ENCODE data around the gene MGME1.

The MGME1 gene

DNA sequence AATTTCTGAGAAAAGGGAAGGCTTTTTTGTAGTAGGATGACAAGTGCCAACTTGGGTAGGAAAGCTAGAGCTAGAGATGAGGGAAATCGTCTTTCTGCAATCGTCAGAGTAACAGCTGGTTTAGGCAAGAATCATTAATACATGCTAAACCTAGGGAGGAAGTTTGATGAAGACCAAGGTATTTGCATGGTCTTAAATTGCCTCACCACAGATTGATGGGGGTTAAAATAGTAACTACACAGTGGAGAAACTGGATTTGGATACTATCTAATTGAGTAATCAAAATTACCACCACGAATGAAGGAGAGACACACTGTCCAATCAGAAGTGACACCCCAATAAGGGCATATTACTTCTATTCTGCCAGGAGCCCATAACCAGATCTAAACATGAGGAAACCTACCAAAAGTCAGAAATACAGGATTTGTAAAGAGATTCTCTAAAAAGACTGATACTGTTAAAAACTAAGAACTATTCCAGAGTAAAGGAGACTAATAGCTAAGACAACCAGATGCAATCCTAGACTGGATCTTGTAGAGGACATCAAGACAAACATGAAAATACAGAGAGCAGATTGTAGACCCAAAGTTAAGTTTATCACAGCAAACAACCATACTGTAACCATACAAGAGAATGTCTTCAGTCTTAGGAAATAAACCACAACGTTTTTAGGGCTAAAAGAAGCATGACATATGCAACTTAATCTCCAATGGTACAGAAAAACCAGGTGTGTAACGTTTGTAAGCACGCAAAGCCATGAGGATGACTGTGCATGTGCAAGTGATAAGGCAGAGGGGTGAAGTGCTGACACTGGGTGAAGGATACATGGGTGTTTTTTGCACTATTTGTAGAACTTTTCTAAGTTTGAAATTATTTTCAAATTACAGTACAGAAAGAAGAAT lies 22.0 kb upstream of the MGME1 start:
- peak; percentile 18 for DNase-seq (ENCODE audit: low read depth)
- TF ChIP-seq, protein P1, sequence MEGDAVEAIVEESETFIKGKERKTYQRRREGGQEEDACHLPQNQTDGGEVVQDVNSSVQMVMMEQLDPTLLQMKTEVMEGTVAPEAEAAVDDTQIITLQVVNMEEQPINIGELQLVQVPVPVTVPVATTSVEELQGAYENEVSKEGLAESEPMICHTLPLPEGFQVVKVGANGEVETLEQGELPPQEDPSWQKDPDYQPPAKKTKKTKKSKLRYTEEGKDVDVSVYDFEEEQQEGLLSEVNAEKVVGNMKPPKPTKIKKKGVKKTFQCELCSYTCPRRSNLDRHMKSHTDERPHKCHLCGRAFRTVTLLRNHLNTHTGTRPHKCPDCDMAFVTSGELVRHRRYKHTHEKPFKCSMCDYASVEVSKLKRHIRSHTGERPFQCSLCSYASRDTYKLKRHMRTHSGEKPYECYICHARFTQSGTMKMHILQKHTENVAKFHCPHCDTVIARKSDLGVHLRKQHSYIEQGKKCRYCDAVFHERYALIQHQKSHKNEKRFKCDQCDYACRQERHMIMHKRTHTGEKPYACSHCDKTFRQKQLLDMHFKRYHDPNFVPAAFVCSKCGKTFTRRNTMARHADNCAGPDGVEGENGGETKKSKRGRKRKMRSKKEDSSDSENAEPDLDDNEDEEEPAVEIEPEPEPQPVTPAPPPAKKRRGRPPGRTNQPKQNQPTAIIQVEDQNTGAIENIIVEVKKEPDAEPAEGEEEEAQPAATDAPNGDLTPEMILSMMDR (IDR thresholded peaks at IDR 0.05; ENCODE audit: insufficient read depth, low read depth, low read length, missing control alignments): no peak
- H3K4me3 ChIP-seq (ENCODE audit: low read depth, low read length): no peak overlapping the region

DNA sequence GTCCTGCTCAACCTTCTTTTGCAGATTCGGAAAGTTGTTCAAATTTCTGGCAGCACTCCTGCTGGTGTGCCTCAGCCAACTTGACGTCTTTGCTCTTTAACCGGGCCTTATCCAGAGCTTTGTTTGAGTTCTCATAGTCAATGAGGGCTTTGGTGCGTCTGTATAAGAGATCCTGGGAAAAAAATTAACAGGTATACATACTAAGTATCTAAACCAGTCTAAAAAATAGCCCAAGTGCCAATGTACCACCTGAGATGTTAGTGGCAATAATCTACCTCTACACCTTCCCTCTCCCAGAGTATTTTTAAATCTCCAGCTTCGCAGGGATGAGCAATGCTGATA lies 21.4 kb upstream of the MGME1 start:
- TF ChIP-seq, protein P1 (IDR thresholded peaks at IDR 0.05; ENCODE audit: insufficient read depth, low read depth, low read length, missing control alignments): no peak
- no peak overlapping the region for H3K4me3 ChIP-seq (ENCODE audit: low read depth, low read length)
- DNase-seq (ENCODE audit: low read depth): no peak

DNA sequence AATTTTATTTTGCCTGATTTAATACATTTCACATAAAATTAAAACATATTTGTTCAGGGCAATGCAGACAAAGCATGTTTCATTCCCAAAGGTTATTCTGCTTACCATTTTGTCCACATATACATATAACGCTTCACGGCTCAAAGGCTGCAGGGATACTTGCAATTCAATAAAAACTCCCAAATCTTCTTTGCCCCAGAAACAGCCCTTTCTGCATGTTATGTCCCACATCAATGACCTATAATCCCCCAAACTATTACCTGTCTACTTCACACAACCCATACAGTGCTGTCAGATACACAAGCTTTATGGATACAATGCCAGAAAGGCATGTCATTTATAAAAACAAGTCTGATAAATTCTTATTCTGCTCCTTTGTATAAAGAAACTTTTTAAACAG lies 20.4 kb upstream of the MGME1 start:
- TF ChIP-seq, protein P1 (IDR thresholded peaks at IDR 0.05; ENCODE audit: insufficient read depth, low read depth, low read length, missing control alignments): no peak
- no peak overlapping the region for H3K4me3 ChIP-seq (ENCODE audit: low read depth, low read length)
- no peak for DNase-seq (ENCODE audit: low read depth)

- H3K4me3 ChIP-seq (ENCODE audit: low read depth, low read length): no peak overlapping the region
- TF ChIP-seq, protein P1 (IDR thresholded peaks at IDR 0.05; ENCODE audit: insufficient read depth, low read depth, low read length, missing control alignments): no peak
- no peak for DNase-seq (ENCODE audit: low read depth)
Observed at GRCh38 chr20:17949899-17950298, 18.9 kb upstream of the MGME1 start.

DNA sequence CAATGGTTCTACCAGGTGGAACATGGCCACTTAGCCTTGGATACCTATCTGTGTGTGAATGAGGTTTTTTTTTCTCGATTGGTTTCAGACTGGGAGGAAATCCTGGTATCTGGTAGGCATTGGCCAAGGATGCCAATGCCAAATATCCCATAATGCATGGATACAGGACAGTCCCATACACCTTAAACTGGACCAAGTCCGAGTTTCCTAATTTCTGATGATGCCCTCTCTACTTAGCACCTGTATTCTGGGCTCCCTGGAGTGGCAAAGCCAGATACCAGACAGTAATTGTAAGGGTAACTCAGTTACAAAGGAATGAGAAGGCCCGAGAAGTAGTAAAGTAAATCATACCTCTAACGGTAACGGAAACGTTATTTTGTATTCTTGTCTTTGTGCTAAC lies 18.1 kb upstream of the MGME1 start:
- no peak overlapping the region for H3K4me3 ChIP-seq (ENCODE audit: low read depth, low read length)
- TF ChIP-seq, protein P1 (IDR thresholded peaks at IDR 0.05; ENCODE audit: insufficient read depth, low read depth, low read length, missing control alignments): no peak
- DNase-seq (ENCODE audit: low read depth): no peak

DNA sequence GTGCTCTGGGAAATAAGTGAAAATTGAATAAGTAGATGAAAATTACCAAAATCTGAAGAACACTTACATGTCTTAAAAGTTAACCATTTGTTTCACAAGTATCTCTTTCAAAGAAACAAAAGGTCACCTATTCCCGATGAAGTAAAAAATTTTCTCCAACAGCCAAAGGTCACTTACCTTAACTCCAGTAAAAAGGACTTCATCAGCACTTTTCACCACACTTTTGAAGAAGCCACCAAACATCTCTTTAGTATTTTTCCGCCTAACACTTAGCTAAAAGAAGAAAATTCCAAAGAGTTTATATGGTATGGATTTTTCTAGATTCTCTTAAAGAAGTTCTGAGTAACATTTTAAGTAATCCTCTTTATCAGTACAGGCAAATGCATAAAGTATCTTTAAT lies 17.5 kb upstream of the MGME1 start:
- DNase-seq (ENCODE audit: low read depth): no peak
- H3K4me3 ChIP-seq (ENCODE audit: low read depth, low read length): no peak overlapping the region
- TF ChIP-seq, protein P1 (IDR thresholded peaks at IDR 0.05; ENCODE audit: insufficient read depth, low read depth, low read length, missing control alignments): no peak

Measured in GM12865 (cell line).